ENCODE data around the gene DSC1.

DNA sequence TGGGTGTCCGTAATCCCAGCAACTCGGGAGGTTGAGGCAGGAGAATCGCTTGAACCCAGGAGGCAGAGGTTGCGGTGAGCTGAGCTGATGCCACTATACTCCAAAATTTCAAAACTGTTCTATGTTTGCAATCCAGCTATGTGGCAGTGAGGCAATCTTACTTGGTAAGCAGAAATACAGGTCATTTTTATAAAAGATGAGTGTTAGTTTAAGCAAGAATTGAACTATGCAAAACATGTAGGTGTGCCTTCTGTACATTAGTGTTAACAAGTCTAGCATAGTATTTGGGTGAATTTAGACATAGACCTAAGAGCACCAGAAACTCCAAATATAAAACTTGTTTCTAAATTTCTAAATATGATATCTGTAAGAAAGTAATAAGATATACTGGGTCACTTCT, 7.2 kb downstream of the DSC1 start:
- TF ChIP-seq POLR2A (IDR thresholded peaks at IDR 0.05) = no peak
- no peak for TF ChIP-seq CTCF (IDR thresholded peaks at IDR 0.05)

Data from testis (tissue), 2 donors.